Lung (tissue), 12 donors: ENCODE measurements around the gene FBLN1. TPM values are rescaled to one million over a fixed set of nuclear protein-coding genes. Genes with fewer than 3 reads are reported as not detected.
A peak's percentile ranks its signal among the peaks of the same experiment; 100 is the strongest.

ENCODE experiments used
- ATAC-seq: fragments of 200-7000 bp; cut with Tn5 transposase; one replicate; pipeline ENCODE4 v1.9.1; 2020; ENCODE audit warnings: moderate number of reproducible peaks; ENCODE audit not compliant: insufficient read depth, low FRiP score
- DNase-seq, 3 donors: peaks; one replicate each; pipeline ENCODE4 v3.0.0-alpha.2; 2013 to 2017
- H3K27ac ChIP-seq, 2 donors: one replicate each; pipeline ENCODE4 v1.5.1; 2013; ENCODE audit warnings: mild to moderate bottlenecking in 2 of 2, moderate library complexity in 2 of 2, control low read depth in 1 of 2, inconsistent platforms in 1 of 2, low read depth in 1 of 2, low read length in 1 of 2
- H3K27me3 ChIP-seq, 3 donors: one replicate each; pipeline ENCODE4 v1.5.1; 2013; ENCODE audit warnings: low read length in 2 of 3; ENCODE audit not compliant: control insufficient read depth in 3 of 3, insufficient read depth in 3 of 3
- H3K36me3 ChIP-seq, 4 donors: one replicate each; pipeline ENCODE4 v1.5.1; 2013; ENCODE audit warnings: low read length in 4 of 4, mild to moderate bottlenecking in 1 of 4, moderate library complexity in 1 of 4; ENCODE audit not compliant: control insufficient read depth in 4 of 4, insufficient read depth in 4 of 4
- H3K4me1 ChIP-seq, 5 donors: one replicate each; pipeline ENCODE4 v1.5.1; 2013; ENCODE audit warnings: low read length in 5 of 5, mild to moderate bottlenecking in 2 of 5, moderate library complexity in 1 of 5; ENCODE audit not compliant: control insufficient read depth in 5 of 5, insufficient read depth in 5 of 5
- H3K4me3 ChIP-seq: one replicate; pipeline ENCODE4 v1.5.1; 2013; ENCODE audit warnings: mild to moderate bottlenecking, control low read depth, moderate library complexity
- H3K9ac ChIP-seq, 2 donors: one replicate each; pipeline ENCODE4 v1.5.1; 2013; ENCODE audit warnings: low read length in 2 of 2, control low read depth in 1 of 2; ENCODE audit not compliant: insufficient read depth in 1 of 2
- H3K9me3 ChIP-seq, 4 donors: one replicate each; pipeline ENCODE4 v1.5.1; 2013; ENCODE audit warnings: low read length in 3 of 4, mild to moderate bottlenecking in 1 of 4, moderate library complexity in 1 of 4; ENCODE audit not compliant: control insufficient read depth in 4 of 4, insufficient read depth in 3 of 4
- WGBS, 2 donors: extraction: QIAGEN DNeasy Blood & Tissue Kit; methylation state at CpG; one replicate each; pipeline ENCODE4 v1.1.7; 2013; 5-methylcytosine and 5-hydroxymethylcytosine counted together
- polyA plus RNA-seq, 2 donors: library from polyadenylated mRNA; stranded (reverse); fragments of 200-250 nt; gene quantifications; one replicate each; pipeline ENCODE4 v1.2.1, GENCODE V29; 2013
- total RNA-seq, 2 donors: library from RNA; depleted of rRNA in 1 of 2; stranded (reverse); fragments of >200 nt in 1 of 2; gene quantifications; one replicate each; pipeline ENCODE4 v1.2.1, GENCODE V29; 2014 to 2021
- TF ChIP-seq, protein P1 (sequence below): IDR thresholded peaks from 2 replicates; pipeline ENCODE4 v1.5.1; 2012; ENCODE audit warnings: mild to moderate bottlenecking; ENCODE audit errors: control extremely low read depth, extremely low read depth
- donor health status: control.
- donor health status: control.
- donor health status: Bipolar disorder and iron deficiency.
- donor health status: healthy.
- donor health status: DM: yes; HTN: yes; CAD: no.

The FBLN1 gene
- total and polyA plus RNA-seq, 4 donors, result 82.7 to 357 (median 233) TPM

DNA sequence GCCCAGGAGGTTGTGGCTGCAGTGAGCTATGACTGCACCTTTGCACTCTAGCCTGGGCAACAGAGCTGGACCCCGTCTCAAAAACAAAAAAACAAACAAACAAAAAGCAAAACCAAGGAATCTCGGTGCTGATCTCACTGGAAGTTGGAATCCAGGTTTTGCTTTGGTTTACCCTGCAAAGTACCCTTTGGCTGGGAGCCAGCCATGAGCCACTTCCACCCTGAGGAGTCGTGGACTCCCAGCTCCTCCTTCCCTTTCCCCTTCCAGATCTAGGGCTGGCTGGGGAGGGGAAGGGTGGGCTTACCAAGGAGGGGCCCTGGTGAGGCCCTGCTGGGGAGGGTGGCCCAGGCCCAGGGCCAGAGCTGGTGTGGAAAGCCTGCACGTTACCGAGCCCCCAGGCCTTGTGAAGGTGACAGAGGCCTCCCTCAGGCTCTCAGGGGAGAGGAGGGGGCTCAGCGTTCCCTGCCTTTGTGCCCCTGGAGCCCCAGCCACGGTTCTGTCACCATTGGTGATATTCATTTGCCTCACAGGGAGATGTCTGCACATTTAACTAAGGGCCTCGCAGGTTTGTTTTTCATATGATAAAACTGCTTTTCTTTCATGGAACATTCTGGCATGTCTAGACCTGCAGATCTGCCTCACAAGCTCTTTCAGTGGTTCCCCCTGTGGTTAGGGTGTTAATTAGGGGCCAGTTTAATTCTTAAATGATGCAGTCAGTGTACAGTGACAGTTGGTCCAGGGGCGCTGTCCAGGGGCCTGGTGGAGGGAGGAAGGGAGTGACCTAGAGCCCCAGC lies 29.0 kb downstream of the FBLN1 start:
- DNase-seq (peak in 1 of 3 donors; percentile 59), ATAC-seq (no peak)
- H3K4me3 ChIP-seq, result no peak overlapping the region
- no peak overlapping the region for H3K9ac ChIP-seq
- H3K36me3 ChIP-seq, result peaks cover 0 to 57% (median 26%) of the 10 kb centered on the region in 4 donors
- H3K27ac ChIP-seq, result peak overlapping the region in 1 of 2 donors; percentile 23
- no peaks in the 10 kb centered on the region for H3K27me3 ChIP-seq
- TF ChIP-seq, protein P1, sequence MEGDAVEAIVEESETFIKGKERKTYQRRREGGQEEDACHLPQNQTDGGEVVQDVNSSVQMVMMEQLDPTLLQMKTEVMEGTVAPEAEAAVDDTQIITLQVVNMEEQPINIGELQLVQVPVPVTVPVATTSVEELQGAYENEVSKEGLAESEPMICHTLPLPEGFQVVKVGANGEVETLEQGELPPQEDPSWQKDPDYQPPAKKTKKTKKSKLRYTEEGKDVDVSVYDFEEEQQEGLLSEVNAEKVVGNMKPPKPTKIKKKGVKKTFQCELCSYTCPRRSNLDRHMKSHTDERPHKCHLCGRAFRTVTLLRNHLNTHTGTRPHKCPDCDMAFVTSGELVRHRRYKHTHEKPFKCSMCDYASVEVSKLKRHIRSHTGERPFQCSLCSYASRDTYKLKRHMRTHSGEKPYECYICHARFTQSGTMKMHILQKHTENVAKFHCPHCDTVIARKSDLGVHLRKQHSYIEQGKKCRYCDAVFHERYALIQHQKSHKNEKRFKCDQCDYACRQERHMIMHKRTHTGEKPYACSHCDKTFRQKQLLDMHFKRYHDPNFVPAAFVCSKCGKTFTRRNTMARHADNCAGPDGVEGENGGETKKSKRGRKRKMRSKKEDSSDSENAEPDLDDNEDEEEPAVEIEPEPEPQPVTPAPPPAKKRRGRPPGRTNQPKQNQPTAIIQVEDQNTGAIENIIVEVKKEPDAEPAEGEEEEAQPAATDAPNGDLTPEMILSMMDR, result no peak
- WGBS, 2 donors, result 65 to 77% methylated on average over 9 of the region's 9 CpGs
- no peaks in the 10 kb centered on the region for H3K9me3 ChIP-seq
- peaks cover 0 to 84% (median 34%) of the 10 kb centered on the region in 5 donors for H3K4me1 ChIP-seq

DNA sequence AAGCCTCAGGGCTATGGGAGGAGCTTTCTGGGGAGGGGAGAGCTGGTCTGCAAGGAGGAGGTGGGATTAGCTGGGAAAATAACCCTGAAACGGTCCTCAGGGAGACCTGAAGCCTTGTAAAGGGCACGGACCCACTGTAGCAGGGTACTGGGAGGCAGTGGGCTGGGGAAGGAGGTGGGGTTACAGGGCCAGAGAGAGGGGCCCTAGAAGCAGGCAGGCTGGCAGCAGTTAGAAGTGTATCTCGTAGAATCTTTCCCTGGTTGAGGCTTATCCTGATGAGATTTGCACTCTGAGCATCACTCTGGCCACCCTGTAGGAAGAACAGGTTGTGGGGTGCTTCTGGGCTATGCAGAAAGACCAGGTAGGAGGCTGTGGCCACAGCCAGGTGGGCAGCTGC lies 29.6 kb downstream of the FBLN1 start:
- peaks cover 0 to 86% (median 34%) of the 10 kb centered on the region in 5 donors for H3K4me1 ChIP-seq

DNA sequence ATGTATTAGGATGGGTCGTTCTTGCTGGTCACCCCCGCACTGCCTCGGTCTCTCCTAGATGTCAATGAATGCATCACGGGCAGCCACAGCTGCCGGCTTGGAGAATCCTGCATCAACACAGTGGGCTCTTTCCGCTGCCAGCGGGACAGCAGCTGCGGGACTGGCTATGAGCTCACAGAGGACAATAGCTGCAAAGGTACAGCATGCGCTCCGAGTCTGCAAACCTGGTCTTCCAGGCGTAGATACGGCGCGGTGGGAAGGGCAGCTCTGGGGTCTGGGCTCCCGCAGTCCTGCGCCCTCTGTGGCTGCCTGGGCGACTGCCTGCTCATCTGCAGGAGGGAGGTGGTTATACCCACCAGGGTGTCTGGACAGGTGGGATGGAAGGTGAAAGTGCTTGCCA lies 31.0 kb downstream of the FBLN1 start:
- TF ChIP-seq, protein P1, result no peak
- H3K9ac ChIP-seq, result no peak overlapping the region
- peaks cover 0 to 54% (median 19%) of the 10 kb centered on the region in 4 donors for H3K36me3 ChIP-seq
- H3K27ac ChIP-seq, result no peak overlapping the region
- H3K27me3 ChIP-seq, result no peaks in the 10 kb centered on the region
- no peak overlapping the region for H3K4me3 ChIP-seq
- H3K4me1 ChIP-seq, result peaks cover 0 to 87% (median 44%) of the 10 kb centered on the region in 5 donors
- H3K9me3 ChIP-seq, result no peaks in the 10 kb centered on the region
- DNase-seq (no peak), ATAC-seq (no peak)
- 89 to 94% methylated on average over 17 of the region's 17 CpGs for WGBS, 2 donors

More for the DNA sequence above, 29.6 kb downstream of the FBLN1 start:
- H3K36me3 ChIP-seq, result peaks cover 0 to 54% (median 23%) of the 10 kb centered on the region in 4 donors
- TF ChIP-seq, protein P1, result no peak
- DNase-seq, result no peak
- WGBS, 2 donors, result 64 to 88% methylated on average over 3 of the region's 3 CpGs
- no peak for ATAC-seq
- H3K4me3 ChIP-seq, result no peak overlapping the region
- H3K9me3 ChIP-seq, result no peaks in the 10 kb centered on the region
- H3K27ac ChIP-seq, result peak overlapping the region in 1 of 2 donors; percentile 23
- no peak overlapping the region for H3K9ac ChIP-seq
- no peaks in the 10 kb centered on the region for H3K27me3 ChIP-seq
